MM.1S (cell line): ENCODE measurements around the gene NCAPH2.

Experiments used
- CTCF ChIP-seq: fragments of 300-600 bp; sonication (generic); IDR thresholded peaks from 2 replicates; pipeline ENCODE4 v1.5.1; 2016; ENCODE audit warnings: antibody characterized with exemption, low read length, mixed read lengths
- EZH2 ChIP-seq: fragments of 300-600 bp; sonication (generic); optimal IDR thresholded peaks from 2 replicates; pipeline ENCODE3; 2017; ENCODE audit warnings: low read depth, mild to moderate bottlenecking, antibody characterized with exemption, low read length, mixed read lengths

- TF ChIP-seq CTCF: no peak
- no peak for TF ChIP-seq EZH2
Measured at GRCh38 chr22:50470491-50470890, 37.5 kb upstream of the NCAPH2 start.
